Measurements from ENCODE around the gene CITED4. TPM values are rescaled to one million over a fixed set of nuclear protein-coding genes. Genes with fewer than 3 reads are reported as not detected.

The CITED4 gene
- total RNA-seq, 4 donors from 2014 or later, result 1.7 to 53.9 (median 3.7) TPM

GRCh38 chr1:40851643-40852042 lies 10.5 kb downstream of the CITED4 start:
- no peak for TF ChIP-seq CTCF (IDR thresholded peaks at IDR 0.05; ENCODE audit: low read depth)

- TF ChIP-seq CTCF (IDR thresholded peaks at IDR 0.05; ENCODE audit: low read depth), result no peak
Measured at GRCh38 chr1:40849801-40850592, 12.2 kb downstream of the CITED4 start.

- no peak for TF ChIP-seq CTCF (IDR thresholded peaks at IDR 0.05; ENCODE audit: low read depth)
Measured at GRCh38 chr1:40848530-40849189, 13.5 kb downstream of the CITED4 start.

- no peak for TF ChIP-seq CTCF (IDR thresholded peaks at IDR 0.05; ENCODE audit: low read depth)
Measured at GRCh38 chr1:40847023-40847745, 15.0 kb downstream of the CITED4 start.

- no peak for TF ChIP-seq CTCF (IDR thresholded peaks at IDR 0.05; ENCODE audit: low read depth)
Measured at GRCh38 chr1:40845895-40846294, 16.3 kb downstream of the CITED4 start.

- no peak for TF ChIP-seq CTCF (IDR thresholded peaks at IDR 0.05; ENCODE audit: low read depth)
Measured at GRCh38 chr1:40844887-40845878, 17.0 kb downstream of the CITED4 start.

Data from subcutaneous adipose tissue (tissue), 4 donors.